Islet precursor cell (in vitro differentiated cells): ENCODE results near the gene OR4K2.
"Not testable (repeated sequence)": the region's sequence is repeated elsewhere in the genome, so short reads cannot be mapped to it uniquely, and the experiment has no call there.

ENCODE experiments used
- DNase-seq: peaks from one replicate; pipeline ENCODE4 v3.0.0-alpha.2; 2018

Gene OR4K2, protein sequence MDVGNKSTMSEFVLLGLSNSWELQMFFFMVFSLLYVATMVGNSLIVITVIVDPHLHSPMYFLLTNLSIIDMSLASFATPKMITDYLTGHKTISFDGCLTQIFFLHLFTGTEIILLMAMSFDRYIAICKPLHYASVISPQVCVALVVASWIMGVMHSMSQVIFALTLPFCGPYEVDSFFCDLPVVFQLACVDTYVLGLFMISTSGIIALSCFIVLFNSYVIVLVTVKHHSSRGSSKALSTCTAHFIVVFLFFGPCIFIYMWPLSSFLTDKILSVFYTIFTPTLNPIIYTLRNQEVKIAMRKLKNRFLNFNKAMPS

GRCh38 chr14:19874842-19875241 is at the start of gene OR4K2:
Gene OR4K2, plus strand, starts transcription at chr14:19875142. Its CDS starts 1,126 bp downstream, at chr14:19876268.
- no peak for DNase-seq

GRCh38 chr14:19827626-19828244 is 47.2 kb upstream of the OR4K2 start:
- not testable (repeated sequence) for DNase-seq

- DNase-seq = no peak
Measured at GRCh38 chr14:19828314-19828713, 46.6 kb upstream of the OR4K2 start.

GRCh38 chr14:19834203-19834848 is 40.6 kb upstream of the OR4K2 start:
- not testable (repeated sequence) for DNase-seq

GRCh38 chr14:19838433-19838832 is 36.5 kb upstream of the OR4K2 start:
- DNase-seq = no peak

DNA sequence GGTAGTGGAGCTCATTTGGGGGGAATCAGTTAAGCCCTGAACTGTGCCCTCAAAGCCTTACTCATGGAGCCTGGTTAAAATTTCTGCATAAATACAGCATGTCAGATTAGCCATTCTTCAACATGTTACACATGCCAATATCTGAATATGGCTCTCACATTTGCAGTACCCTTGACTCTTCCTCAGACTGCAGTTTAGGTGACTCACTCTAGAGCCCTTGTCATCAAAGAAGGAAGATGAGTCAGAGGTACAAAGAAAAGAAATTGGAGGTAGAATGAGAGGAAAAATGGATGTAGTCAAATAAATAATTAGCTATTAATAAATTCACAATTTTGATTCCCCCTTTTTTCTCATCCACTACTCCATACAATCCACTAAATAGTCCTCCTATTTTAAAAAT is 23.6 kb upstream of the OR4K2 start:
- DNase-seq = no peak

DNA sequence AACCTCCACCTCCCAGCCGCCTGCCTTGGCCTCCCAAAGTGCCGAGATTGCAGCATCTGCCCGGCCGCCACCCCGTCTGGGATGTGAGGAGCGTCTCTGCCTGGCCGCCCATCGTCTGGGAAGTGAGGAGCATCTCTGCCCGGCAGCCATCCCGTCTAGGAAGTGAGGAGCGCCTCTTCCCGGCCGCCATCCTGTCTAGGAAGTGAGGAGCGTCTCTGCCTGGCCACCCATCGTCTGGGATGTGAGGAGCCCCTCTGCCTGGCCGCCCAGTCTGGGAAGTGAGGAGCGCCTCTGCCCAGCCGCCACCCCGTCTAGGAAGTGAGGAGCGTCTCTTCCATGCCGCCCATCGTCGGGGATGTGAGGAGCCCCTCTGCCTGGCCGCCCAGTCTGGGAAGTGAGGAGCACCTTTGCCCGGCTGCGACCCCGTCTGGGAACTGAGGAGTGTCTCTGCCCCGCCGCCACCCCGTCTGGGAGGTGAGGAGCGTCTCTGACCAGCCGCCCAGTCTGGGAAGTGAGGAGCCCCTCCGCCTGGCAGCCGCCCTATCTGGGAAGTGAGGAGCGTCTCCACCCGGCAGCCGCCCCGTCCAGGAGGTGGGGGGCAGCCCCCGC is 8.8 kb upstream of the OR4K2 start:
- DNase-seq = not testable (repeated sequence)

GRCh38 chr14:19873178-19873577 is 1.8 kb upstream of the OR4K2 start:
- DNase-seq = no peak

DNA sequence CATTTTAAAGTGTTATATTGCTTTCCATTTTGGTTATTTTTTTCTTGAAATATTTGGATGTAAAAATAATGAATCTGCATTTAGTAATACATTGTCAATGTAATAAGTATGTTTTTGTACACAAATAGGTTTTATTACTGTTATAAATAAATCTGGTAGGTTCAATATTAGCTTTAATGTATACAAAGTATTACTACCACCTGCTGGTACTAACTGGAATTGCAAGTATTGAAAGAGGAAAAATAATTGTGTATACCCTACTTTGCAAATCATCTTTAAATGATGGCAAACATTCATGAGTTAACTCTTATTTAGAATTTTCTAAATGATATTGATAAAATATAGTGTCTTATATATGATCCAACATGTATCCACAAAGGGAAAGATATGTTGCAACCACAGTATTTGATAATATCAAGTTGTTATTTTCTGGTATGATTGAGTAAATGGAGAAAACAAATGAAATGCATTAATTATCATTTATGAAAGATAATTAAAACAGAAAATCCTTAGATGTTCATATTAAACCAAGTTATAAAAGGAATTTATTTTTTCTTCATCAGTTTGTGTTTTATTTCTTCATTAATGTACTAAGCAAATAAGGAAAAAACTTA is 3.2 kb downstream of the OR4K2 start:
- no peak for DNase-seq

DNA sequence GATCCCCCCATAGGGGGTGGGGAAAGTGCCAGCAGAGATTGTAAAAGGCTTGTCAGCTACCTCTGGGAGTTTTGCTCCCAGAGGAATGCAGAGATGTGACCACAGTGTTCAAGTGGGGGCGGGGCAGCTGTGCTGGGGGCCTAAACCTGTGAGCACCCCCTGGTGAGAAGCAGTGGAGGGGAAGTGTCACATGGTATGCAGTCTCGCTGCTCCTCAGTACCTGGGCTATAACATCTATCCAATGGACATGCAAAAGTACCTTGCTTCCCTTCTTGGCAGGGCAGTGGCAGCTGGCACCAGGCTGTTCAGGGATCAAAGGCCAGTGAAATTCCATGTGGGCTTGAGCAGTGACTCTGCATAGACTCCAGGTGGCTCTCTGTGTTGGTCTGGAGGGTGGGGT is 20.3 kb downstream of the OR4K2 start:
- no peak for DNase-seq

GRCh38 chr14:19900999-19901398 is 26.1 kb downstream of the OR4K2 start:
- no peak for DNase-seq

DNA sequence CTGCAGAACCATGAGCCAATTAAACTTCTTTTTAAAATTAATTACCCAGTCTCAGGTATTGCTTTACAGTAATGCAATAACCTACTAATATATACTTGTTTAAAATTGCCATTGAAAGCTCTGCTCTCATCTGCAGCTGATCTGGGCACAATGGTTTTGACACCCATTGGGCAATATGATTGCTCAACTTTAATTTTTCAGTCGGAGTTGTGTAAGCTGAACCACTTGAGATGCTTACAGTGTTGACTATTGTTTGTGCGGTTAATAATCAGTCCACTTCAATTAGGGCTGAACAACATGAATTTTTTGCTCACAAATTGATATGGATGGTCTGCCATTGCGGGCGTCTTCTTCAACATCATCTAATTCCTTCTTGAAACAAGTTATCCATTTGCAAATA is 27.5 kb downstream of the OR4K2 start:
- no peak for DNase-seq

- no peak for DNase-seq
Measured at GRCh38 chr14:19906665-19907064, 31.7 kb downstream of the OR4K2 start.

- no peak for DNase-seq
Measured at GRCh38 chr14:19911114-19911513, 36.2 kb downstream of the OR4K2 start.

GRCh38 chr14:19917243-19917642 is 42.3 kb downstream of the OR4K2 start:
- DNase-seq = no peak

DNA sequence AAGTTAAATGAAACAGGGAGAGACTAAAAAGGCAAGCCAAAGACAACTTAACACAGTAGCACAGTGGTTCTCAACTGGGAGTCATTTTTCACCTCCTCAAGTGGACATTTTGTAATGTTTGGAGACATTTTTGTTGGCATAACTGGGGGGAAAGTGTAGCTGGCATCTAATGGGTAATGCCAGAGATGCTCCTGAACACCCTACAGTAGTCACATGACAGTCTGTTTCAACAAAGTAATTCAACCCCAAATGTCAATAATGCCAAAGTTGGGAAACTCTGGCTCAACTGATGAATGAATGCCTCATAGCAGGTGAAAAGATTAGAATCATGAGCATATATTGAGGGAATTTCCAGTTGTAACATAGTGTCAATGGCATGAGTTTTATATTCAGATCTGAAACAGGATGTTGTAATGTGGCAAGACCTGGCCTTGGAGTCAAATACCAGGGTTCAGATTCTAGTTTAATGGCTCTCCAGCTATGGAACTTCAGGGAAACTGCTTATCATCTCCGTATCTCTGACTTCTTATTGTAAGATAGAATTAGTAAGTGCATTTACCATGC is 43.1 kb downstream of the OR4K2 start:
- DNase-seq = no peak

GRCh38 chr14:19918553-19919264 is 43.8 kb downstream of the OR4K2 start:
- no peak for DNase-seq

GRCh38 chr14:19920021-19920657 is 45.2 kb downstream of the OR4K2 start, which contains the start of gene OR4K5:
Gene OR4K5, plus strand, starts transcription at chr14:19920607. Its CDS starts 0 bp downstream, at chr14:19920607.
- DNase-seq = no peak

DNA sequence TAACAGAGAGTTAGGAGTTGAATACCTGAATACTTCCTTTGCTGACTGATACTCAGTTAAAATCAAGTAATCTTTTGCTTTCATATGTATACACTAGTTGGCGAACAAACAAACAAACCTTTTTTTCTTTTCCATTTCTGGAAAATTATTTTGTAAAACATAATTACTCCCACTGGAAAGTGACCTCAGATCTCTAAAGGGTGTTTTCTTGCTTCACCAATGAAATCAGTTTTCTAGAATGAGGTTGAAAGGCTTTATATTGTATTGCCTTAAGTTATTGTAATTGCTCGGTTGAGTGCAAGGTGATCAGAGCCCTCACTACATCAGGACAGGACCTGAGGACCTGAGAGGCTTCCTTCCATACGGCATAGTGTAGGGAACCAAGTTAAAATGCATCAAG is 55.7 kb downstream of the OR4K2 start, which contains the start of gene OR4K1:
Gene OR4K1, plus strand, starts transcription at position 301 of the 400 bp plus-strand sequence. CDS start 4,750 bp downstream, outside the sequence.
- DNase-seq = no peak
